GM19468 (cell line): ENCODE results near the gene ZNF512.
"Not testable (repeated sequence)": the region's sequence is repeated elsewhere in the genome, so short reads cannot be mapped to it uniquely, and the experiment has no call there.

Experiments
- ATAC-seq: cut with Tn5 transposase; IDR thresholded peaks from one replicate; pipeline ENCODE4 v1.9.1; 2021; ENCODE audit warnings: mild to moderate bottlenecking, moderate library complexity, moderate number of reproducible peaks; ENCODE audit not compliant: unreplicated experiment; ENCODE audit errors: extremely low read depth

The ZNF512 gene

GRCh38 chr2:27630257-27630656 is 47.4 kb downstream of the ZNF512 start:
- ATAC-seq, result not testable (repeated sequence)

DNA sequence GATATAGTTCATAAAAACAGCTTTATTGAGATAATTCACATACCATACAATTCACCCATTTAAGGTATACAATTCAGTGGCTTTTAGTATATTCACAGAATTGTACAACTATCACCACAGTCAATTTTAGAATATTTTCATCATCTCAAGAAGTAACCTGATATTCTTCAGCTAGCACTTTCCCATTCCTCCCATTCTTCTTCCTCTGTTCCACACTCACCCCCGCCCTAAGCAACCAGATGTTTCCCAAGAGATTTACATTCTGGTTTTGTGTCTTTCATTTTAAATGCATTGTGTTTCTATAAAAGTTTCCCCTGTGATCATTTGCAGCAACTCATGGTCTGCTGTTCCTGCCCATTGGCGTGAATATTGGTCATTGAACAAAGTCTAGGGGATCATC is 51.4 kb downstream of the ZNF512 start:
- ATAC-seq, result no peak

- ATAC-seq, result no peak
These were observed 53.9 kb downstream of the ZNF512 start for GRCh38 chr2:27636766-27637165.

GRCh38 chr2:27638037-27638637 is 55.3 kb downstream of the ZNF512 start:
- no peak for ATAC-seq

GRCh38 chr2:27638709-27639108 is 55.9 kb downstream of the ZNF512 start:
- no peak for ATAC-seq

DNA sequence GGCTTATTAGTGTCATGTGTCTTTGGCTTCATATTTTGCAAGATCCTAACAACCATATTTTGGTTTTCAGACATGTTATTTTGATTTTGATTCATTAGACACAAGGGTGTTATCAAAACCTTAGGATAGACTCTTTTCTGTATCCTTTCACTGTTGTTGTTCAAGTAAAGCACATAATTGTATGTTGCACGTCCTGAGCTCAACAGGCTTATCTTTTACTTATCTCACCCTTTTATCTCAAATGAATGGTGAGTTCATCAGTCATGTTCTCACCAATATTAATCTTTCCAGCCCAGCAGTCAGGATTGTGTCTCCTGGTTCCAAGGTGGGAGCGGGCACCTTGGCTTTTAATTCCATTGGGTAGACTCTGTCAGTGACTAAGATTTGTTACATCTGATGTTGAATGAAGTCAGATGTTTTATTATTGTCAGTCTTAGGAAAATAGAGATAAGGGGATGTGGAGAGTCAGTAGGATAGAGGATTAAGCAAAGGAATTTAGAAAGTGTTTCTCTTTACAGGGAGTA is 57.9 kb downstream of the ZNF512 start:
- no peak for ATAC-seq

DNA sequence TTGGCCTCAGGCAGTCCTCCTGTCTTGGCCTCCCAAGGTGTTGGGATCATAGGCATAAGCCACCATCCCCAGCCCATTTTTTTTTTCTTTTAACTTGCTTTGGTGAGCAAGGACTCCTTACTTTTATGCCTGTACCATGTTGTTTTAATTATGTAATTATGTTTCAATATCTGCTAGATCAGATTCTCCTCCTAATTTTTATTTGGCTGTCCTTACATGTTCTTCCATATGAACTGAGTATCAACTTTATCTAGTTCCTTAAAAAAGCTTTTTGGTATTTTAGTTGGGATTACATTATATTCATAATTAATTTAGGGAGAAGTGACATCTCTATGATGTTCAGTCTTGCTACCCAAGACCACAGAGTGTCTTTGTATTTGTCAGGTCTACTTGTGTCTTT is 62.4 kb downstream of the ZNF512 start:
- ATAC-seq, result no peak

- ATAC-seq, result no peak
These were observed 64.4 kb downstream of the ZNF512 start for GRCh38 chr2:27647289-27647688.

DNA sequence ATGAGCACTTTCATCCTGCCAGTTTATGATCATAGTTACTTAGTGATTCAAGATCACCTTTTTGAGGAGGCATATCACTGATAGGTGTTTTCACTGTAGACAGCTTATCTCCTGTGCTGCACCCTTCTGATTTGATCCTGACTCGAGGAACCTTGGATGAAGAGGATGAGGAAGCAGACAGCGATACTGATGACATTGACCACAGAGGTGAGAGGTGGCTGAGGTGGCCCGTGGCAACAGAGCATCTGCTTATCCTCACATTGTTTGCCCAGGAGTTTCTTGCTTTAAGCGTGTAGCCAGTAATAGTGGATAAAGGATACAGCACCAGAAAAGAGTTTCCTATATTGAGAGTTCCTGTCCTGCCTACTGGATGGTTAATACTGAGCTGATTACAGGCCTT is 64.9 kb downstream of the ZNF512 start:
- ATAC-seq, result no peak

GRCh38 chr2:27651056-27651455 is 68.2 kb downstream of the ZNF512 start:
- ATAC-seq, result no peak

- ATAC-seq, result no peak
These were observed 69.5 kb downstream of the ZNF512 start for GRCh38 chr2:27652341-27652740.

DNA sequence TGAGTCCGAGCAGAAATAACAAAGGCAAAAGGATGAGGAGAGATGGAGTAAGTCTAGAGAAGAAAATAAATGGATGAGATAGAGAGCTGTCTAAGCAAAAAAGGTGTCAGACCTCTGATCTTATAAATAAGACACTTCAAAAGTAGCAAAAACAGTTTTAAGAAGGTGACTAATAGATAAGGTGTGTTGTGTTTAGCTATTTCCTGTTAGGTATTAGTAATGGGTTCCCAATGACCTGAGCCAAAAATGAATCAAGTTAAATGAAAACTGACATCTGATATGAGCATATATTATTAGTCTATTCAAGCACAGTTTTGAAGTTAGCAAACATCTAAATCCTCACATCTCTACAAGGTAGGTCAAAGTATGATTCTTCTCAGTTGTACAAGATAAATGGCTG is 69.9 kb downstream of the ZNF512 start:
- no peak for ATAC-seq

DNA sequence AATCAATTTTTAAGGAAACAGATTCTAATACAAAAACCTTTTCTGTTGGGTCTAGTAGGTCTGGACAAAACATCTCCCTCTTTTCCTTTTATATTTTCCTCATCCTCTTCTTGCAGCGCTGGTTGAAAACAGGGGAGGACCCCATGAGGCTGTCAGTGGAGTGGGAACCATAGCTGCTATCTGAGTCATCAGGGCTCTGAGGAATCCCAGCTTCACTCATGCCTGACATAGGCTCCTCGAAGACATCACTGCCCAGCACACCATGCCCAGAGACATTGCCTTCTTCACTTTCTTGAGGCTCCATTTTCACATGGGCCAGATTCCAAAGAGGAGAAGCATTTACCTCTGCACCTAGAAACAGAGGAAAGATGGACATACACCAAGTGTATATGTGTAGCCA is 70.6 kb downstream of the ZNF512 start:
- no peak for ATAC-seq

DNA sequence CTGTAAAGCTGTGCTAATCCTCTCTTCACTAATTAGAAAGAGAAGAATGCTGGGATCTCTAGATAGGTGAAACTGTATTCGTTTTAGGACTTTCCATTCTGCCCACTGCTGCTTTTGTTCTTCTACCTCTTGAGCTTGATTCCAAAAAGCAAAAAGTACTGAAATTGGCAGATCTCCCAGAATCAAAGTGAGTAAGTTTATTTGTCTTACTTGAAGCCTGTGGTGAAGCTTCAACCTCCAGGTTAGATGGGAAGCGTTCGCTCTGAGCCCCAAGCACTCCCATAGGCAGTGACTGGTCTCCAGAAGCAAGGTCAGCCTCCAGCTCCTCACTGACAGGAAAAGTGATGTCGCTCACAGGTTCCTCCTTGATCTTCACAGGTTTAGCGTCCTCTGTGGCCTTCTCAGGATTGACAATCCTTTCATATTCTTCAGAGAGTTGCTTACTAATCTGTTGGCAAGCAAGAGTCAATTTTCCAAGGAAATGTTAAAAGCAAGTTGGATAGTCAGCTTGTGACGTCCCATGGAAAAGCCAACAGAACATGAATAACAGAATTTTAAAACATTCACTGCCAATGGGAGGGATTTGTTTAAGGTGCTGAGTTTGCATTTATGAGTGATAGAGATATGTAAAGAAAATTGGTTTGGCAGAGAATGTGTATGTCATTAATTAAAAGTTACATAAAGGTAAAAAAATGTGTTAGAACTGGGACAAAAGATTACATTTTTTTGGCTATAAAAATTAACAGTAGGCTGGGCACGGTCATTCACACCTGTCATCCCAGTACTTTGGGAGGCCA is 72.5 kb downstream of the ZNF512 start:
- no peak for ATAC-seq

GRCh38 chr2:27661371-27661770 is 78.5 kb downstream of the ZNF512 start:
- ATAC-seq, result no peak

DNA sequence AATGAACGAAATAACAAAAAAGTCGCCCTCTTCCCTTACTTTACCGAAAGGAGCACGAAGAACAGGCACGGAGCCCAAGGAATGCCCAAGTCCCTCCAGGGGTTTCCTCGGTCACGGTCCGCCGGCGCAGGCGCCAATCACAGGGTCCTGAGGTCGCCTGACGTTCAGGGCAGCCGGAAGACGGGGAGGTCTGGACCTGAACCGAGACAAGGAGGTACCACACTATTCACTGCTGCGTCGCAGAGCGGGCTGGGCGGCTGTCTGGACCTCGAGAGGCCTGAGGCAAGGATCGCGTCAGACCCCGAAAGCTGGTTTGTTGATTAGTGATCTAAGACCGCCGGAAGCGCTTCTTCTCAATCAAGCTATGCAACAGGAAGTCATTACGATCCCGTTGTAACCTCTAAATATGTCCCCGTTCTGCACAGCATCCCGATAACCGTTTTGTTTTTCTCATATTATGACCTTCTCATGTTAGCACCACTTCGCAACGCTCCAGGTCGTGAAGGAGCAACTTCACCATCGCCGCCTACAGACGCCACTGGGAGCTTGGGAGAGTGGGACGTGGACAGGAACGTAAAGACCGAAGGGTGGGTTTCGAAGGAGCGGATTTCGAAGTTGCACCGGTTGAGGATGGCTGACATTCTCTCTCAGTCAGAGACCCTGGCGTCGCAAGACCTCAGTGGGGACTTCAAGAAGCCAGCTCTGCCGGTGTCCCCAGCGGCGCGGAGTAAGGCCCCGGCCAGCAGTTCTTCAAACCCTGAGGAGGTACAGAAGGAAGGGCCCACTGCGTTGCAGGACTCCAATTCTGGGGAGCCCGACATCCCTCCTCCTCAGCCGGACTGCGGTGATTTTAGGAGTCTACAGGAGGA is 80.7 kb downstream of the ZNF512 start, which contains the start of the genes SLC4A1AP and SUPT7L:
SLC4A1AP (plus strand) TSS at position 605 of the 869 bp plus-strand sequence; CDS start at position 631, 26 bp downstream.
SUPT7L (minus strand) TSS at position 330 of the 869 bp plus-strand sequence. CDS start 1,422 bp downstream, outside the sequence.
- no peak for ATAC-seq

- no peak for ATAC-seq
These were observed 81.3 kb downstream of the ZNF512 start for GRCh38 chr2:27664154-27664574.

DNA sequence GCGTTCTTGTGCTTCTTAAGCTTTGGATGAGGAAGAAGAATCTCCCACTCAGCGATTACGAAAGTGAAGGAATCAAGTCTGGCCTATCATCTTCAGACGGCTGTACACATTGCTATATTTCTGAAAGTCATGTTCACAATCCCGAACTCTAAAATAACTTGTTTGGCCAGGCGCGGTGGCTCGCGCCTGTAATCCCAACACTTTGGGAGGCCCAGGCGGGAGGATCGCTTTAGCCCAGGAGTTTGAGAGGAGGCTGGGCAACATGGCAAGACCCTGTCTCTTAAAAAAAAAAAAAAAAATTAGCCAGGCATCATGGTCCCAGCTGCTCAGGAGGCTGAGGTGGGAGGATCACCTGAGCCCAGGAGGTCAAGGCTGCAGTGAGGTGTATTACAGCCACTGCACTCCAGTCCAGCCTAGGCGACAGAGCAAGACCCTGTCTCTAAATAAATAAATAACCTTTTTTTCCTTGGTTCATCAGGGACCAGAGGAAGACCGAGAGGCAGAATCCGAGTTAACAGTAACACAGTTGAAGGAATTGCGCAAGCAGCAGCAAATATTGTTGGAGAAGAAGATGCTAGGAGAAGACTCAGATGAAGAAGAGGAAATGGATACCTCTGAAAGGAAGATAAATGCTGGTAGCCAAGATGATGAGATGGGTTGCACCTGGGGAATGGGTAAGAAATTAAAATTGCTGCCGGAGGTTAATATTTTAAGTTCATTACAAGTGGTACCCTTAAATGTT is 82.0 kb downstream of the ZNF512 start:
- ATAC-seq, result no peak

- ATAC-seq, result no peak
These were observed 84.6 kb downstream of the ZNF512 start for GRCh38 chr2:27667446-27667845.

- ATAC-seq, result no peak
These were observed 88.4 kb downstream of the ZNF512 start for GRCh38 chr2:27671235-27671634.
